HEK293T (cell line): Measurements from ENCODE around the gene SART3.

ENCODE experiments used
- ARNT ChIP-seq: fragments of 450-650 bp; IDR thresholded peaks from 2 replicates; pipeline ENCODE4 v1.6.1; 2017; ENCODE audit warnings: mild to moderate bottlenecking
- BHLHE40 ChIP-seq: fragments of 450-650 bp; IDR thresholded peaks from 2 replicates; pipeline ENCODE4 v1.6.1; 2016; ENCODE audit warnings: mild to moderate bottlenecking, moderate library complexity, borderline replicate concordance
- LEF1 ChIP-seq: fragments of 450-650 bp; IDR thresholded peaks from 2 replicates; pipeline ENCODE4 v1.6.1; 2017; ENCODE audit warnings: mild to moderate bottlenecking, borderline replicate concordance
- ZNF384 ChIP-seq: fragments of 450-650 bp; IDR thresholded peaks from 2 replicates; pipeline ENCODE4 v1.6.1; 2016
- TF ChIP-seq, protein P1 (sequence below): fragments of 450-650 bp; IDR thresholded peaks from 2 replicates; pipeline ENCODE4 v1.6.1; 2016

DNA sequence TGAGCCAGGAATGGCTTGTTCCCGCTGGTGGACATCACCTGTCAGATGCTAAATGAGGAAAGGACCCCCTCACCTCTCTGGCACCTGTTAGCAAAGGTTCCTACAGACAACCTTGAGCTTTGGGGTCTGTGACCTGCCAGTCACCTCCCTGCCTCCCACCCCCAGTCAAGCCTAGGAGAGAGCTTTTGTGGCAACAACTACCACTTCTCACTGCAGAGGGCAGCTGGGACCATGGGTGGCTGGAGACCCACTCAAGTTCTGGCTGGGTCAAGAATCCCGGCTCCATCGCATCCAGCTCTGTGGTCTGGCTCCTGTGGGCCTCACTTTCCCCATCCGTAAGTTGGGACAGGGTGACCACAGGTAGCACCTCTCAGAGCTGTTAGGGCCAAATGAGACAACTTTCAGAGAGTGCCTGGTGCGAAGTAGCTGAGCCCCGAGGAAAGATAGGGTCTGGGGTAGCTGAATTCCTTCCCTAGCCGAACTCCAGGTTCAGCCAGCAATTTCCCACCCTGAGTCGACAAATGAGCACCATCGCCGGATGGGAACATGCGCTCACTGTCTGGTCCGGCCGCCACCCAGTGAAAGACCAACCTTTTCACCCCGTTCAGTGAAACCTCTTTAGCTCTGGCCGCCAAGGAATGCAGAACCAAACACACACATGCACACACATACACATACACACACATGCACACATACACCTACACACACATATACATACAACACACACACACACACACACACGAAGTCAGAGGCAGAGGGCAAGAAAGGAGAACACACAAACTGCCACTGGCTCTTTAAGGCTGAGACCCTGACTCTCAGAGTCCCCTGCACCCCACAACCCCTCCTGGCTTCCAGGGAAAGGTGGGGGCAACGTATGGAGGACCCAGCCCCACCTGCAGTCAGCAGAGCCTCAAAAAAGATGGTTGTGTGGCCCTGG, 35.0 kb upstream of the SART3 start:
- TF ChIP-seq, protein P1, sequence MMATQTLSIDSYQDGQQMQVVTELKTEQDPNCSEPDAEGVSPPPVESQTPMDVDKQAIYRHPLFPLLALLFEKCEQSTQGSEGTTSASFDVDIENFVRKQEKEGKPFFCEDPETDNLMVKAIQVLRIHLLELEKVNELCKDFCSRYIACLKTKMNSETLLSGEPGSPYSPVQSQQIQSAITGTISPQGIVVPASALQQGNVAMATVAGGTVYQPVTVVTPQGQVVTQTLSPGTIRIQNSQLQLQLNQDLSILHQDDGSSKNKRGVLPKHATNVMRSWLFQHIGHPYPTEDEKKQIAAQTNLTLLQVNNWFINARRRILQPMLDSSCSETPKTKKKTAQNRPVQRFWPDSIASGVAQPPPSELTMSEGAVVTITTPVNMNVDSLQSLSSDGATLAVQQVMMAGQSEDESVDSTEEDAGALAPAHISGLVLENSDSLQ: no peak
- TF ChIP-seq ARNT: no peak
- TF ChIP-seq ZNF384: no peak
- no peak for TF ChIP-seq BHLHE40
- TF ChIP-seq LEF1: no peak
